K562 (cell line): ENCODE measurements around the gene TTC33.

Experiments
- POLR2A ChIP-seq: fragments of 450-650 bp; conservative IDR thresholded peaks from 2 replicates; pipeline ENCODE4 v1.6.1; 2016
- TF ChIP-seq, protein P1 (sequence below), 3 experiments: IDR thresholded peaks in 2 of 3; conservative IDR thresholded peaks in 1 of 3; 2 replicates each; pipeline ENCODE4 v1.5.1; 2011 to 2012; ENCODE audit warnings: low read length in 3 of 3, mild to moderate bottlenecking in 3 of 3, control low read depth in 2 of 3, improper control_type of control experiment in 1 of 3, inconsistent platforms in 1 of 3, low read depth in 1 of 3, mixed read lengths in 1 of 3, moderate library complexity in 1 of 3; ENCODE audit not compliant: insufficient read depth in 2 of 3

DNA sequence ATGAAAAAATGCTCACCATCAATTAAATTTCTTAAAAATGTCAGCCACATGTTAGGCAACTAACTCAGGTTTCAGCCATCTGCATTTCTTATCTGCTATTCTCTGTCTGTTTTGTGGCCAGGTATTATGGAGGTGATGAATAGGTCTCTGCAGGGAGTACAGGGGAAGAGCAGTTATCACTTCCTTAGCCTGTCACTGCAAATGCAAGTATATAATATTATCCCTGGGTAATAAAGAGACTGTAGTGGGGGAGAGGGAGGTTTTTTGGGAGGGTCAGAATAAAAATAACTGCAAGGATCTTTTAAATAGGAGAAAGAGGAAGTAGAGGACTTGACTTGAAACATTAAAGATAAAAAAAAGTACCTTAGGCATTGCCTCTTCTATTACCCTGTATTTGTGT is 125.6 kb downstream of the TTC33 start:
- TF ChIP-seq POLR2A, result no peak
- TF ChIP-seq, protein P1, sequence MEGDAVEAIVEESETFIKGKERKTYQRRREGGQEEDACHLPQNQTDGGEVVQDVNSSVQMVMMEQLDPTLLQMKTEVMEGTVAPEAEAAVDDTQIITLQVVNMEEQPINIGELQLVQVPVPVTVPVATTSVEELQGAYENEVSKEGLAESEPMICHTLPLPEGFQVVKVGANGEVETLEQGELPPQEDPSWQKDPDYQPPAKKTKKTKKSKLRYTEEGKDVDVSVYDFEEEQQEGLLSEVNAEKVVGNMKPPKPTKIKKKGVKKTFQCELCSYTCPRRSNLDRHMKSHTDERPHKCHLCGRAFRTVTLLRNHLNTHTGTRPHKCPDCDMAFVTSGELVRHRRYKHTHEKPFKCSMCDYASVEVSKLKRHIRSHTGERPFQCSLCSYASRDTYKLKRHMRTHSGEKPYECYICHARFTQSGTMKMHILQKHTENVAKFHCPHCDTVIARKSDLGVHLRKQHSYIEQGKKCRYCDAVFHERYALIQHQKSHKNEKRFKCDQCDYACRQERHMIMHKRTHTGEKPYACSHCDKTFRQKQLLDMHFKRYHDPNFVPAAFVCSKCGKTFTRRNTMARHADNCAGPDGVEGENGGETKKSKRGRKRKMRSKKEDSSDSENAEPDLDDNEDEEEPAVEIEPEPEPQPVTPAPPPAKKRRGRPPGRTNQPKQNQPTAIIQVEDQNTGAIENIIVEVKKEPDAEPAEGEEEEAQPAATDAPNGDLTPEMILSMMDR (IDR thresholded peaks at IDR 0.05 in 2 of 3, conservative IDR thresholded peaks at IDR 0.05 in 1 of 3; ENCODE audit: insufficient read depth in 2 of 3, low read depth in 1 of 3, low read length in 3 of 3), result no peak
